Muscle layer of duodenum (tissue), 2 donors: ENCODE results near the gene LPCAT1.

ENCODE experiments used
- H3K27ac ChIP-seq: one replicate; pipeline ENCODE4 v1.7.0; 2013; ENCODE audit warnings: mild to moderate bottlenecking, low read length
- H3K27me3 ChIP-seq: one replicate; pipeline ENCODE4 v1.7.0; 2013; ENCODE audit warnings: low read depth, mild to moderate bottlenecking, control low read depth, low read length
- H3K36me3 ChIP-seq, 2 donors: one replicate each; pipeline ENCODE4 v1.7.0; 2013; ENCODE audit warnings: low read length in 2 of 2, control low read depth in 1 of 2, mild to moderate bottlenecking in 1 of 2; ENCODE audit not compliant: insufficient read depth in 2 of 2, control insufficient read depth in 1 of 2
- H3K4me1 ChIP-seq, 2 donors: one replicate each; pipeline ENCODE4 v1.7.0; 2013; ENCODE audit warnings: low read length in 2 of 2, mild to moderate bottlenecking in 2 of 2, control low read depth in 1 of 2, moderate library complexity in 1 of 2; ENCODE audit not compliant: insufficient read depth in 2 of 2, control insufficient read depth in 1 of 2
- H3K4me3 ChIP-seq, 2 donors: one replicate each; pipeline ENCODE4 v1.7.0; 2013; ENCODE audit warnings: low read length in 2 of 2, low read depth in 1 of 2, mild to moderate bottlenecking in 1 of 2
- H3K9me3 ChIP-seq, 2 donors: one replicate each; pipeline ENCODE4 v1.7.0; 2013; ENCODE audit warnings: low read length in 2 of 2, control low read depth in 1 of 2, mild to moderate bottlenecking in 1 of 2; ENCODE audit not compliant: control insufficient read depth in 1 of 2
- donor health status: healthy.

The LPCAT1 gene

DNA sequence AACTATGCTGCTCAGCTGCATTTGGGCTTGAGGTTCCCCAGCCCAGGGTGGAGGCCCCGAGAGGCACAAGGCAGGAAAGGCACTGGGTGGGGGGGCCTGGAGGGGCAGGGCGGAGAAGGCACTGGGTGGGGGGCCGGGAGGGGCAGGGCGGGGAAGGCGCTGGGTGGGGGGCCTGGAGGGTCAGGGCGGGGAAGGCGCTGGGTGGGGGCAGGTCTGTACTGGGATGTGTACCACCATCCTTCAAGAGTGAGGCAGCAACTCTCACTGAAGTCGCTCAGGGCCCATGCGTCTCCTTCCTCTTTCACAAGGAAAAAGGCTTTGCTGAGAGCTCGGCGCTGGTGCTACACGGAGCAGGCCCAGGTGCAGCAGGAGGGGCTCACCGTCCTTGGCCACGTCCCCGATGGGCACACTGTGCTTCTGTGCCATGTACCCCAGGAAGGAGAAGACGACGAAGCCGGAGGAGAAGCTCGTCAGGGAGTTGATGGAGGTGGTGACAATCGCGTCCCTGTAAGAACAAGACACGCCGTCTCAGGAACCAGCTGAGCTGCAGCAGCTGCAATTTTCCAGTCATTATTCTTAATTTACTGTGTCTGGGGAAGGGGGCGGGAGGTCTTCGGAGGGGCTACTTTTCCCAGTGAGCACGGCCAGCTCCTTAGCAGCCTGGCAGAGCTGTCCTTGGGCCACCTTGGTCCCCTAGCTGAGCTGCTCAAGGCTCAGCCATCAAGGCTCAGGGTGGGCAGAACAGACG is 109.3 kb downstream of the LPCAT1 start:
- Histone ChIP-seq H3K9me3 (no peaks in the 10 kb centered on the region), H3K27ac (no peak overlapping the region), H3K27me3 (no peaks in the 10 kb centered on the region), H3K36me3 (no peaks in the 10 kb centered on the region), H3K4me1 (no peaks in the 10 kb centered on the region), H3K4me3 (no peak overlapping the region)

DNA sequence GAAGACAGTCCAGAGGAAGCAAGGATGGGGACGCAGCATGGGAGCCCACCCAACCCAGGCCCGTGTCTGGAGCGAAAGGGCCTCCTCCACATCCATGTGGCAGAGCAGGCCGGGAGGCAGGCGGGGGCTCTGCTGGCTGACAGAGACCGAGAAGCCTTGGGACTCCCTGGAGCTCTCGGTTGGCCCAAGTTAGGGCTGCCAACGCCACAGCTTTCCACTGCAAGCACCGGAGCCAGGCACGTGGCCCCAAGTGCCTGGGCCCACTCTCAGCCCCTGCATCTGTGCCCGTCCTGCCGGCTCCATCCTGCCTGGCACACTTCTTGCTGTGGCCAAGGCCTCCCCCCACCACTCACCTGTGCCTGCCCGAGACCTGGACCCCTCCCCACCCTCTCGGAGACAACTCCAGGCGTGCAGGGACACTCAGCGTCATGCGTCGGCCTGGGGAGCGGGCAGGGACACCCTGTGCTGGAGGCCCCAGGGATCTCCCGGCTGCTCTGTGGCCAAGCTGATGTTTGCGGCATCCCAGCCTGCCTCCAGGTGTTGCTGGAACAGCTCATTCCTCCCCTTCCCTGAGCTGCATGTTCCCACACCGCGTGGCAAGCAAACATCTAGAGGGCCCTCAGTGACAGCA is 110.0 kb downstream of the LPCAT1 start:
- Histone ChIP-seq H3K4me3 (no peak overlapping the region), H3K9me3 (no peaks in the 10 kb centered on the region), H3K27ac (no peak overlapping the region), H3K27me3 (no peaks in the 10 kb centered on the region), H3K36me3 (no peaks in the 10 kb centered on the region), H3K4me1 (no peaks in the 10 kb centered on the region)

DNA sequence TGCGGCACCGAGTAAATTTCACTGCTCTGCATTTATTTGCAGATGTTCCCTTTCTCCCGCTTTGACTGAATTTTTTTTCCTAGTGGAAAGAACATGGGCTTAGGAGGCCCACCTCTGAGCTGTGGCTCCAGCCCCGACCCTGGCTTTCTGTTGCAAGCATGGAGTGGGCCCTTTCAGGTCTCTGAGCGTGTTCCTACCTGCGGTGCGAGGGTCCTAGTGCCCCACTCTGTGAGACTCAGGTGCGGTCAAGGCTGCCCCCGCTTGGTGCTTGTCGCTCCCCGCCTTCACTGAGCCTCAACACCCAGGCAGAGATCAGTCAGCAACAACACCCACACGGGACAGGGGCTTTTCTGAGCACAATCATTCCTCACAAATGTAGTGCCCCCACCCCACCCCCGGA is 110.5 kb downstream of the LPCAT1 start:
- Histone ChIP-seq H3K9me3 (no peaks in the 10 kb centered on the region), H3K4me3 (no peak overlapping the region), H3K27me3 (no peaks in the 10 kb centered on the region)

DNA sequence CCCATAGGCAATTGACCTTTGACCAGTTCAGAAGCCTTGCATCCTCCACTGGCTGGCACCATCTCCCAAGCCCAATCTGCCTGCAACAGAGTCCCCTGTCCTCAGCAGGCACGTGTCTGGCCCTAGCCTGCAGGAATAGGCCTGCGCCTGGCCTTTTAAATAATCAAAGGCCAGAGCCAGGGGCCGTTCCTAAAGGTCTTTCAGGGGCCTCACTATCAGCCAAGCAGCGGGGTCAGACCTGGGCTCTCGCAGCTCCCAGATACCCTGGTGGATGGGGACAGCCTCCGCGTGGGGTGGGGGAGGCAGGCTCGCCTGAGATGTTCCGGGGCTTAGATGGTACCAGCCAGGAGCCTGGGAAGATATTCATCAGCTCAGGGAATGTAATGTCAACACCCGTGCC is 111.1 kb downstream of the LPCAT1 start:
- Histone ChIP-seq H3K27me3 (no peaks in the 10 kb centered on the region), H3K9me3 (no peaks in the 10 kb centered on the region), H3K4me1 (no peaks in the 10 kb centered on the region), H3K36me3 (no peaks in the 10 kb centered on the region), H3K4me3 (no peak overlapping the region), H3K27ac (no peak overlapping the region)

More for the DNA sequence above, 110.5 kb downstream of the LPCAT1 start:
- Histone ChIP-seq H3K36me3 (no peaks in the 10 kb centered on the region), H3K27ac (no peak overlapping the region), H3K4me1 (no peaks in the 10 kb centered on the region)

DNA sequence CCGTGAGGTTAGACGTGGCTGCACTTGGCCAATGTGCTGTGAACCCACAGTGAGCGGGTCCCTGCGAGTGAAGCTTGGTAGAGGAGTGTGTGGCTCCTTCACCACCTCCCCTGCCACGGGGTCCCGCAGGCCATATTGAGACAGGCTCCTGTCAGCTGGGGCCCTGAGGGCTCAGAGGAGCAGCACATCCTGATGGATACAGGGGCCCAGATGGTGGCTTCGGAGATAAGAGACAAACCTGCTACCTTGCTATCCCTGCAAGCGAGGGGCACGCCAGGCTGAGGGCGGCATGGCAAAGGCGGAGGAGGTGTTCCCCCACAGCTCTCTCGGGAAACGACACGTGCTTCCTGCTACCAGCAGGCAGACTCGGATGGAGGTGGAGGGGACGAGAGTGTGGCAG is 111.6 kb downstream of the LPCAT1 start:
- H3K27me3 ChIP-seq: no peaks in the 10 kb centered on the region

More for the DNA sequence above, 111.6 kb downstream of the LPCAT1 start:
- Histone ChIP-seq H3K36me3 (no peaks in the 10 kb centered on the region), H3K4me3 (no peak overlapping the region), H3K9me3 (no peaks in the 10 kb centered on the region), H3K27ac (no peak overlapping the region), H3K4me1 (no peaks in the 10 kb centered on the region)
